Astrocyte (in vitro differentiated cells and primary cell): Measurements from ENCODE around the gene IRGQ. TPM values are rescaled to one million over a fixed set of nuclear protein-coding genes. Genes with fewer than 3 reads are reported as not detected.
A peak's percentile ranks its signal among the peaks of the same experiment; 100 is the strongest.
"Not testable (repeated sequence)": the region's sequence is repeated elsewhere in the genome, so short reads cannot be mapped to it uniquely, and the experiment has no call there.

ENCODE experiments used
- DNase-seq: peaks from one replicate; pipeline ENCODE4 v3.0.0-alpha.2; 2010; ENCODE audit warnings: low read depth
- FAIRE-seq: peaks from 2 replicates; lab custom pipeline; 2011; peaks lifted over from hg19 to GRCh38; lab: Jason Lieb, UNC
- H2AFZ ChIP-seq: 2 replicates; pipeline ENCODE4 v1.6.0; 2012; ENCODE audit warnings: low read depth, low read length, inconsistent platforms
- H3K27ac ChIP-seq: 2 replicates; pipeline ENCODE4 v1.5.1; 2011; ENCODE audit warnings: low read depth, low read length, inconsistent platforms
- H3K27me3 ChIP-seq: 2 replicates; pipeline ENCODE4 v1.6.0; 2011; ENCODE audit warnings: low read length, inconsistent platforms; ENCODE audit not compliant: insufficient read depth
- H3K36me3 ChIP-seq: 2 replicates; pipeline ENCODE4 v1.5.1; 2011; ENCODE audit warnings: low read length, inconsistent platforms; ENCODE audit not compliant: insufficient read depth
- H3K4me1 ChIP-seq: 2 replicates; pipeline ENCODE4 v1.5.1; 2011; ENCODE audit warnings: low read length, inconsistent platforms; ENCODE audit not compliant: insufficient read depth
- H3K4me2 ChIP-seq: 2 replicates; pipeline ENCODE4 v1.6.0; 2012; ENCODE audit warnings: low read length, inconsistent platforms
- H3K4me3 ChIP-seq: 2 replicates; pipeline ENCODE4 v1.5.1; 2011; ENCODE audit warnings: low read depth, mild to moderate bottlenecking, low read length, inconsistent platforms; ENCODE audit not compliant: insufficient read depth
- H3K79me2 ChIP-seq: 2 replicates; pipeline ENCODE4 v1.6.0; 2012; ENCODE audit warnings: mild to moderate bottlenecking, low read length, inconsistent platforms; ENCODE audit not compliant: insufficient read depth
- H3K9ac ChIP-seq: 2 replicates; pipeline ENCODE4 v1.6.0; 2012; ENCODE audit warnings: mild to moderate bottlenecking, low read length, inconsistent platforms
- H3K9me3 ChIP-seq: 2 replicates; pipeline ENCODE4 v1.5.1; 2012; ENCODE audit warnings: low read depth, mild to moderate bottlenecking, low read length, inconsistent platforms; ENCODE audit not compliant: insufficient read depth
- H4K20me1 ChIP-seq: 2 replicates; pipeline ENCODE4 v1.6.0; 2012; ENCODE audit warnings: low read length, inconsistent platforms; ENCODE audit not compliant: insufficient read depth
- H3K27ac Mint-ChIP-seq: one replicate; pipeline ENCODE4 v1.8.0; 2021; ENCODE audit warnings: mild to moderate bottlenecking, mixed read lengths; ENCODE audit not compliant: unreplicated experiment
- H3K27me3 Mint-ChIP-seq: one replicate; pipeline ENCODE4 v1.8.0; 2021; ENCODE audit warnings: low read depth, mixed read lengths; ENCODE audit not compliant: unreplicated experiment
- H3K36me3 Mint-ChIP-seq: one replicate; pipeline ENCODE4 v1.8.0; 2021; ENCODE audit warnings: low read depth, mixed read lengths; ENCODE audit not compliant: unreplicated experiment
- H3K4me1 Mint-ChIP-seq: one replicate; pipeline ENCODE4 v1.8.0; 2021; ENCODE audit warnings: low read depth, mixed read lengths; ENCODE audit not compliant: unreplicated experiment
- H3K4me3 Mint-ChIP-seq: one replicate; pipeline ENCODE4 v1.8.0; 2021; ENCODE audit warnings: mild to moderate bottlenecking, moderate library complexity, mixed read lengths; ENCODE audit not compliant: unreplicated experiment
- H3K9me3 Mint-ChIP-seq: one replicate; pipeline ENCODE4 v1.8.0; 2021; ENCODE audit warnings: mild to moderate bottlenecking, mixed read lengths; ENCODE audit not compliant: unreplicated experiment
- CTCF ChIP-seq: IDR thresholded peaks from 2 replicates; pipeline ENCODE4 v1.5.1; 2011; ENCODE audit warnings: low read depth, mild to moderate bottlenecking, inconsistent platforms, low read length, moderate library complexity; ENCODE audit not compliant: insufficient read depth
- EZH2 ChIP-seq: IDR thresholded peaks from 2 replicates; pipeline ENCODE4 v1.6.1; 2012; ENCODE audit warnings: mild to moderate bottlenecking, low read length, inconsistent platforms; ENCODE audit not compliant: insufficient read depth
- total RNA-seq: library from RNA; stranded (reverse); gene quantifications from 2 replicates; pipeline ENCODE4 v1.2.1, GENCODE V29; 2021

Gene IRGQ
- total RNA-seq, 1 donor from 2014 or later, result 60.7 TPM

- Mint-ChIP-seq H3K36me3 (no peaks in the 10 kb centered on the region), H3K27me3 (peaks cover 2% of the 10 kb centered on the region), H3K9me3 (peaks cover 3% of the 10 kb centered on the region), H3K4me1 (peaks cover 7% of the 10 kb centered on the region), H3K4me3 (peak overlapping the region; percentile 45), H3K27ac (peak overlapping the region; percentile 95)
- DNase-seq (peak; percentile 27), FAIRE-seq (no peak)
- Histone ChIP-seq H3K79me2 (no peaks in the 10 kb centered on the region), H3K4me3 (no peak overlapping the region), H3K36me3 (no peaks in the 10 kb centered on the region), H3K27me3 (peaks cover 14% of the 10 kb centered on the region), H3K4me1 (peaks cover 26% of the 10 kb centered on the region), H3K4me2 (peak overlapping the region; percentile 76), H3K9me3 (no peaks in the 10 kb centered on the region), H3K9ac (no peak overlapping the region), H2AFZ (no peak overlapping the region), H3K27ac (peak overlapping the region; percentile 7), H4K20me1 (peaks cover 8% of the 10 kb centered on the region)
- no peak for TF ChIP-seq EZH2
- TF ChIP-seq CTCF, result no peak
Observed at GRCh38 chr19:43636121-43636683, 40.3 kb upstream of the IRGQ start.

- Histone ChIP-seq H3K4me1 (peaks cover 26% of the 10 kb centered on the region), H3K4me2 (peak overlapping the region; percentile 76), H2AFZ (peak overlapping the region; percentile 61), H3K27me3 (peaks cover 14% of the 10 kb centered on the region), H3K9ac (peak overlapping the region; percentile 17)
- not testable (repeated sequence) for H3K9me3 Mint-ChIP-seq, H3K9me3 ChIP-seq, H3K27me3 Mint-ChIP-seq, H3K36me3 Mint-ChIP-seq, FAIRE-seq, H3K36me3 ChIP-seq, H4K20me1 ChIP-seq, DNase-seq, H3K79me2 ChIP-seq, H3K4me1 Mint-ChIP-seq, H3K4me3 ChIP-seq, H3K27ac ChIP-seq
- H3K4me3 Mint-ChIP-seq, result peak overlapping the region; percentile 80
- peak overlapping the region; percentile 95 for H3K27ac Mint-ChIP-seq
Observed at GRCh38 chr19:43635561-43635940, 39.6 kb upstream of the IRGQ start.

GRCh38 chr19:43634872-43635560, 39.1 kb upstream of the IRGQ start:
- H3K27ac ChIP-seq, result no peak overlapping the region
- no peaks in the 10 kb centered on the region for H3K27me3 Mint-ChIP-seq
- no peaks in the 10 kb centered on the region for H3K79me2 ChIP-seq
- peaks cover 12% of the 10 kb centered on the region for H3K27me3 ChIP-seq
- H4K20me1 ChIP-seq, result peaks cover 8% of the 10 kb centered on the region
- DNase-seq (no peak), FAIRE-seq (no peak)
- H3K36me3 Mint-ChIP-seq, result peaks cover 3% of the 10 kb centered on the region
- peak overlapping the region; percentile 95 for H3K27ac Mint-ChIP-seq
- peak overlapping the region; percentile 22 for H3K4me3 ChIP-seq
- no peaks in the 10 kb centered on the region for H3K9me3 ChIP-seq
- peaks cover 3% of the 10 kb centered on the region for H3K9me3 Mint-ChIP-seq
- H3K4me2 ChIP-seq, result peak overlapping the region; percentile 76
- TF ChIP-seq CTCF (no peak), EZH2 (no peak)
- H3K9ac ChIP-seq, result peak overlapping the region; percentile 17
- H3K4me1 ChIP-seq, result peaks cover 22% of the 10 kb centered on the region
- peaks cover 7% of the 10 kb centered on the region for H3K4me1 Mint-ChIP-seq
- H2AFZ ChIP-seq, result peak overlapping the region; percentile 61
- H3K36me3 ChIP-seq, result no peaks in the 10 kb centered on the region
- peak overlapping the region; percentile 80 for H3K4me3 Mint-ChIP-seq
